ENCODE data around the gene CIBAR2. TPM values are rescaled to one million over a fixed set of nuclear protein-coding genes. Genes with fewer than 3 reads are reported as not detected.

CIBAR2 gene
- total RNA-seq, 1 donor from 2014 or later = not detected

DNA sequence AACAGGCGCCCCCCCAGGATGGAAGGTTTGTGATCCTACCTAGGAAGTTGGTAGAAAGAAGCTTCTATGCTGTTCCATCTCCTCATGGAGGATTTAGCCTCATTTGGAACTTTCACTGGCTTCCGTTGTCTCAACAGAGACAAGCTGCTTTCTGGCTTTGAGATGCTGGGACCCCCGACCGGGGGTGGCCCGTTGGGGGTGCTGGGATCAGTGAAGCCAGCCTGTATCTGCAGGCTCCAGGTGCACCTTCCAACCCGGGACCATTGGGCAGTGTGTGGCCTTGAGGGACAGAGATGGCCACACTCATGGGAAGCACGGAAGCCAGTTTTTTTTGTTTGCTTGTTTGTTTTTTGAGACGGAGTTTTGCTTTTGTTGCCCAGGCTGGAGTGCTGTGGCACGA, 15.4 kb downstream of the CIBAR2 start:
- no peak overlapping the region for H3K4me3 Mint-ChIP-seq
- no peaks in the 10 kb centered on the region for H3K27me3 Mint-ChIP-seq (ENCODE audit: low read depth)
- no peaks in the 10 kb centered on the region for H3K9me3 Mint-ChIP-seq
- no peaks in the 10 kb centered on the region for H3K4me1 Mint-ChIP-seq
- no peak overlapping the region for H3K27ac Mint-ChIP-seq (ENCODE audit: unreplicated experiment)
- no peaks in the 10 kb centered on the region for H3K36me3 Mint-ChIP-seq (ENCODE audit: low read depth)
- no peak for DNase-seq (ENCODE audit: low read depth, low spot score)
- TF ChIP-seq, protein P1, sequence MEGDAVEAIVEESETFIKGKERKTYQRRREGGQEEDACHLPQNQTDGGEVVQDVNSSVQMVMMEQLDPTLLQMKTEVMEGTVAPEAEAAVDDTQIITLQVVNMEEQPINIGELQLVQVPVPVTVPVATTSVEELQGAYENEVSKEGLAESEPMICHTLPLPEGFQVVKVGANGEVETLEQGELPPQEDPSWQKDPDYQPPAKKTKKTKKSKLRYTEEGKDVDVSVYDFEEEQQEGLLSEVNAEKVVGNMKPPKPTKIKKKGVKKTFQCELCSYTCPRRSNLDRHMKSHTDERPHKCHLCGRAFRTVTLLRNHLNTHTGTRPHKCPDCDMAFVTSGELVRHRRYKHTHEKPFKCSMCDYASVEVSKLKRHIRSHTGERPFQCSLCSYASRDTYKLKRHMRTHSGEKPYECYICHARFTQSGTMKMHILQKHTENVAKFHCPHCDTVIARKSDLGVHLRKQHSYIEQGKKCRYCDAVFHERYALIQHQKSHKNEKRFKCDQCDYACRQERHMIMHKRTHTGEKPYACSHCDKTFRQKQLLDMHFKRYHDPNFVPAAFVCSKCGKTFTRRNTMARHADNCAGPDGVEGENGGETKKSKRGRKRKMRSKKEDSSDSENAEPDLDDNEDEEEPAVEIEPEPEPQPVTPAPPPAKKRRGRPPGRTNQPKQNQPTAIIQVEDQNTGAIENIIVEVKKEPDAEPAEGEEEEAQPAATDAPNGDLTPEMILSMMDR (conservative IDR thresholded peaks at IDR 0.05) = no peak

DNA sequence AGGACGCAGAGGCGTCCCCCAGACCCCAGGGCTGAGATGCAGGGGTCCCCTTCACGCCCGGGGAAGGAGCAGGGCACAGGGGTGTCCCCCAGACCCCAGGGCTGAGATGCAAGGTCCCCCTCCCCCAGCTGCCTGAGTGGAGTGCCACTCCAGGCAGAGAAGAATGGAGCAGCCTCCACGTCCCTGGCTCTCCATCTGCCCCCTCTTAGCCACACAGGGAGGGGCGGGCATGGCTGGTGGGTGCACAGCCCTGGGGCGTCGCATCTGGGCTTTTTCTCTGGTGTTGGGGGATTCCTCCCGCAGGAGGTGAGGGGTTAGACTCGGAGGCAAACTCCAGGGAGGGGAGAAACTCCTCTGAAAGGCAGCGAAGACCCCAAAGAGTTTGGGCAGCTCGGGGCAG, 17.5 kb downstream of the CIBAR2 start:
- DNase-seq (ENCODE audit: low read depth, low spot score) = no peak
- TF ChIP-seq, protein P1 (conservative IDR thresholded peaks at IDR 0.05) = no peak
- Mint-ChIP-seq H3K36me3 (ENCODE audit: low read depth) (no peaks in the 10 kb centered on the region), H3K9me3 (no peaks in the 10 kb centered on the region), H3K27me3 (ENCODE audit: low read depth) (no peaks in the 10 kb centered on the region), H3K4me3 (no peak overlapping the region), H3K4me1 (peaks cover 5% of the 10 kb centered on the region), H3K27ac (ENCODE audit: unreplicated experiment) (no peak overlapping the region)

DNA sequence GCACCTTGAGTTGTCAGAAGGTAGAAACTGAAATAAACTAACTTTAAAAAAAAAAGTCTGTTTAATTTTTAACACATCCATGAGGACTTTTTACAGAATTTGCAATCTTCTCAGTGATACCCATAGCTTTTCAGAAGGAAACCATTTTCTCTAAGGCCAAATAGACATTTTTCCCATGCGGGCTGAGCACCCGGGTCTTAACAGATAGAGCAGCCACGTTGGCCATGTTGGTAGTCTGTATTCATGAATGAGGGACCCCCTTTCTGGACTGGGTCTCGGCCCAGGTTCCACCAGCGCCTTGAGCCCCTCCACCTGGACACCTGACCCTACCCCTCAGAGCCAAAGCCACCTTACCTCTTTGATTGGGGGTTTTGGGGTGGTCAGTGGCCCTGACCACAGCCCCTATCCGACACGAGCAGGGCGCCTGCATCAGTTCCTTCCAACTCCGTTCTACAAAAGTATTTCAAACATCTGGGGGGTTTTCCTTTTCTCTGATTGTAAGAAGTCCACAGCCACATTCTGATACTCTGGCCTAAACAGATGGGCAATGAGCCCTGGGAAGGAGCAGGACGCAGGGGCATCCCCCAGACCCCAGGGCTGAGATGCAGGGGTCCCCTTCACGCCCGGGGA, 18.0 kb downstream of the CIBAR2 start:
- Mint-ChIP-seq H3K9me3 (no peaks in the 10 kb centered on the region), H3K27ac (ENCODE audit: unreplicated experiment) (no peak overlapping the region), H3K4me1 (peaks cover 7% of the 10 kb centered on the region), H3K36me3 (ENCODE audit: low read depth) (no peaks in the 10 kb centered on the region), H3K4me3 (no peak overlapping the region), H3K27me3 (ENCODE audit: low read depth) (no peaks in the 10 kb centered on the region)
- no peak for DNase-seq (ENCODE audit: low read depth, low spot score)
- TF ChIP-seq, protein P1 (conservative IDR thresholded peaks at IDR 0.05) = no peak

DNA sequence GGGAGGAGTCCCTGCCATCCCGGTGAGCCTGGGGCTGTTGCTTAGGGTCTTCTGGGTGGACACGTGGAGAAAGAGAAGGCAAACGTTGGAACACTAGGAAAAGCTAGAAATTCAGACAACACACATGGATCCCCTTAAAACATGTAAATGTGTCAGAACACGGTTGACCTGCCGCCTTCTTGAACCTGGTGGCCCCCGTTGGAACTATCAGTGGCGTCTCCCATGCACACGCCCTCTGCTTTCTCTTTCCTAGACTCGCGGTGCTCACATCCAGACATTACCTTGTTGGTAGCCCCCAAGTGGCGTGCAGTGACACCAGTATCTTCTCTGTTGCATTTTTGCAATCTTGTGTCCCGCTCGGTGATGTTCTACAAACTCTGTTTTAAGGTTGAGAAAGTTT, 18.6 kb downstream of the CIBAR2 start:
- Mint-ChIP-seq H3K27me3 (ENCODE audit: low read depth) (no peaks in the 10 kb centered on the region), H3K27ac (ENCODE audit: unreplicated experiment) (no peak overlapping the region), H3K36me3 (ENCODE audit: low read depth) (no peaks in the 10 kb centered on the region), H3K4me3 (no peak overlapping the region), H3K4me1 (peaks cover 11% of the 10 kb centered on the region), H3K9me3 (no peaks in the 10 kb centered on the region)
- TF ChIP-seq, protein P1 (conservative IDR thresholded peaks at IDR 0.05) = no peak
- no peak for DNase-seq (ENCODE audit: low read depth, low spot score)

DNA sequence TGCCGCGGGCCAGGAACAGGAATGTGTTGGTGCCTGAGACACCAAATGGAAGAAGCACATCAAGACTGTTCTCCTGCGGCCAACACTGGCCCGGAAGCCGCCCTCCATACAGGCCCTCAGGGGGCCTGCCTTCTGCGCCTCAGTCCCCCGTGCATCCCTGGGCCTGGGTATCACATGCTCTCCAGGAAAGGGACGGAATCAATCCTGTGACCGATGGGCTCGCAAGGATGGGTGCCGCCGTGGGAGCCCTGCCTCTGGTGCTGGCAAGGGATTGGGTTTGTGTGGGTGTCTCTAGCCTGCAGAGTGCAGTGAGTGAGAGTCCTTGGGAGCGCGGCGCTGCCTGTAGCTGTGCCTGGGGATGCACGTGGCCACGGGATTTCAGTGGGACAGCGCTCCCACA, 19.4 kb downstream of the CIBAR2 start:
- no peaks in the 10 kb centered on the region for H3K9me3 Mint-ChIP-seq
- TF ChIP-seq, protein P1 (conservative IDR thresholded peaks at IDR 0.05) = no peak
- H3K4me1 Mint-ChIP-seq = peaks cover 12% of the 10 kb centered on the region
- no peaks in the 10 kb centered on the region for H3K36me3 Mint-ChIP-seq (ENCODE audit: low read depth)
- DNase-seq (ENCODE audit: low read depth, low spot score) = no peak
- H3K4me3 Mint-ChIP-seq = no peak overlapping the region
- H3K27me3 Mint-ChIP-seq (ENCODE audit: low read depth) = no peaks in the 10 kb centered on the region
- no peak overlapping the region for H3K27ac Mint-ChIP-seq (ENCODE audit: unreplicated experiment)
